GM11168 (cell line): ENCODE results near the gene RIMS1.

ENCODE experiments used
- in situ Hi-C: fragments of 300-500 bp; cut with MboI; formaldehyde crosslinking; loops from one replicate; pipeline ENCODE4 v1.12.0; 2022; ENCODE audit warnings: low sequenced_read_pairs; ENCODE audit not compliant: unreplicated experiment

RIMS1 gene

DNA sequence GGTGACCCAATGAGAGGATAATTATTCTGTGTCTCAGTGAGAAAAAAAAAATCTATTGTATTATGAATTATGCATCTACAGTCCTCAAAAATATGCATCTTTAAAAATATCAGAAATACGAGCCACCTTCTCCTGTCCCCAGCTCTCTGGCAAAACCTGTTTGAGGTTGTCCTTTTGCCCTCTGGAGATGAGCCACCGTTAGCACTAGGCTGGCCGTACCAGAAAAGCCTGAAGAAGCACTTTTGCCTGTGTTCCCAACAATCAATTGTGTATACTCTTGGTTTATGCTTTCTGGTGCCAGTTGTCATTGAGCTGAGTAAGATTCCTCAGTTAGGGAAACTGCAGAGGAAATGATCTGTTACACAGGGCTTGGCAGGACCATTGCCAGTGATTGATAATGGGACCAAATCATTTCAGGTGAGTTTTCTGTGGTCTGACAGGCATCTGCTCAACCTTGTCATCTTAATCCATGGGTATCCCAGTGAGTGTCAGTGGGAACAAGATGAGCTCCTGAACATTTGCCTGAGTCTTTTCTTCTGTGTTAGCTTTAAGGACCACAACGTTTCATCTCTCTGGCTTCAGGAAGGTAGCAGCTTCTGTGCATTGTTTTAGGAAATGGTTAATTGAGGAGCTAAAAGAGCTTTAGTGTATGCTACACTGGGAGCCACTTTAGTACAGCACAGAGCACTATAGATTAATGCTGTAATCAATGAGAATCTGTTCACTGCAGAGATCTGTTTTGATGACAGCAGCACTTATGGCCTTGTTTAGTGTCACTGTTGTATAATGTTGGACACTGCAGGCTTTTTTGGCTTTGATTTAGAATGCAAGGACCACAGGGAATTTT, 330.1 kb downstream of the RIMS1 start:
- in situ Hi-C loops: no loop called here

GRCh38 chr6:72217626-72218025, 331.3 kb downstream of the RIMS1 start:
- in situ Hi-C loops: no loop called here

GRCh38 chr6:72218125-72218524, 331.8 kb downstream of the RIMS1 start:
- in situ Hi-C loops: no loop called here

DNA sequence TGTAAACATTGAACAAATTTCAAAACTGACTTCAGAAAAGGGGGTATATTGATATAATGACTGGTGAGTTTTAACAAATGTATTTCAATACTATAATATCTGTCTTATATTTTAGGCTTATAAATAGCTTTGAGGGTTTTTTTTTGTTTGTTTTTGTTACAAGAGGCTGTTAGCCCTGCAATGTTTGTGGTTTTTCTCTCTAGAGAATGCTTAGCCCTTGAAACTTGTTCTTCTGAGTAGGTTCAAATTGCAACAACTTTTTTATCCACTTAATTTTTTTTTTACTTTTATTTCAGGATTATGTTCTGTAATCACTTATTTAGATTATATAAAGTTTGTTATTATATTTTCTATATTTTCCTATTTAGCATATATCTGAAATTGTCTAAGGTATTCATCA, 333.2 kb downstream of the RIMS1 start:
- in situ Hi-C loops: no loop called here

DNA sequence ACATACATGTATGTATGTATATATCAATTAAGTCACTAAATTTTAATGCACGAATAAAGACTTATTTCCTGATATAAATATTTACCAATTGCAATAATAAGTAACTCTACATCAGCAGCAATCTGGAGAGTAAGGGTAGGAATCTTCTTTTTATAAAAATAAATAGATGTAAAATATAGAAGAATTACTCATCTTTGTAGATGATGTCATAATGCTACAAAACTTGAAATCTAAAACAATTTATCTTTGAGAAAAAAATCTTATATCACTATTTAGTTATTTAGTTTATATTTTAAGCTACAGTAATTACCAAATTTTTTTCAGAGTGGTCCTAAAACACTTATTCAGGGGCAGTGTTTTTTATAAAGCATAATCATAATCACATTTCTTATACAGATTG, 351.7 kb downstream of the RIMS1 start:
- in situ Hi-C loops: no loop called here

DNA sequence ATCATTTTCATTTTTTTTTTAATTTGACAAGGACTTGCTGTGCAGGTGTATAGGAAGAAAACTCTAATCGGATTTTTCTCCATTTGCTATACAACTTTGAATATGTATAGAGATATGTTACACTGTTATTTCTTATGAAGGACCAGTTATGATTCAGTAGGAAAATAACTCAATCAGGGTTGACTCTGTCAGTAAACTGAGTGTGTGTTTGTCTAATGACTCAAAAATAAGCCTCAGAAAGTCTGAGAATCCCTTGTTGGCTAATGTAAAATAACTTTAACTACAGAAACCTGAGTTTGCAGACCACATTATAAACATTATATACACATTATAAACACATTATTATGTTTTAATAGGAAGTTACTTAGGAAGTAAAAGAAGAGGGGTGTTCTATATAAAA, 352.6 kb downstream of the RIMS1 start:
- in situ Hi-C loops: no loop called here

DNA sequence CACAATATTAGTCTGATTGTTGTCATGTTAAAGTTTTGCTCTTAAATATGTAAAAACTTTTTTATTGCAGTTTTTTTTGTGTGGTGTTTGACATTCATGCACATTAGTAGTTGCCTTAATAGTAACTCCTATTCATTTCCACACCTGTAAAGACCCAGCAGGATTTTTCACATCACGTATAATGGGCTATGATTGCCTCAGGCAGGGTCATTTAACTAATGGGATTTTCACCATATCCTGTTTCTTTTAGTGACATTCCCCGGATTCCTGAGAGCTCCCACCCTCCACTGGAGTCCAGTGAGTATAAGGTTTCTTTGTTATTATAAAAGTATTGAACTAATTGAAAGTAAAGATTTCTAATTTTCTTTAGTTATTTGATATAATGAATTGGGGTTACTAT, 359.2 kb downstream of the RIMS1 start:
- in situ Hi-C loops: no loop called here

DNA sequence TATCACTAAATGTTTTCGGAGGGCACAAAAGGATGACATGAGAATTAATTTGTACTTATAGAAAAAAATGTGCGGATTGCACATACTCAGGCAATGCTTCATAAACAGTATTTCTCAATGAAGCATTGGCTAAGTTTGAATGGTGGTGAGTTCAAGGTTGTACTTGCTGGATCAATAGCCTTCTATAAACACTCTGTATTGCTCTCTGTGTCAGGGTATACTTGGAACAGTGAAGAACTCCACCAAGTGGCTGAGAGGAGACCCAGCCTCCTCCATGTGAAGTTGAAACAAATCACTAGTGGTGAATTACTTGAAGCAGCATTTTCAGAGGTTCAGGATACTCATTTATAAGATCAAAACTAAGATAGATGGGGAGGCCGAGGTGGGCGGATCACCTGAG, 360.6 kb downstream of the RIMS1 start:
- in situ Hi-C loops: no loop called here

GRCh38 chr6:72248621-72249020, 362.3 kb downstream of the RIMS1 start:
- in situ Hi-C loops: no loop called here

DNA sequence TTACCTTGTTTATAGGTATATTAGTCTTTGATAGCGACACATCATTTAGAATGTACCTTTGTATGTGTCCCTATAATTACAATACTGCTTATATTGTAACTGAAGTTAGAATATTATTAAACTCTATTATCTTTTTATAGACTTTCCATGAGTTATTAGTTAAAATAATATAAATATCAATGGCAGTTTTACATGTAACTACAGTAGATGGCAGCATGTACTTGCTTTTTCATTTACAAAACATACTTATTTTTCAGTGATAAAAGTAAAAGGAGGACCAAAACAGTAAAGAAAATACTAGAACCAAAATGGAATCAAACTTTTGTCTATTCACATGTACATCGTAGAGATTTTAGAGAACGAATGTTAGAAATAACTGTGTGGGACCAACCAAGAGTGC, 364.3 kb downstream of the RIMS1 start:
- in situ Hi-C loops: no loop called here

DNA sequence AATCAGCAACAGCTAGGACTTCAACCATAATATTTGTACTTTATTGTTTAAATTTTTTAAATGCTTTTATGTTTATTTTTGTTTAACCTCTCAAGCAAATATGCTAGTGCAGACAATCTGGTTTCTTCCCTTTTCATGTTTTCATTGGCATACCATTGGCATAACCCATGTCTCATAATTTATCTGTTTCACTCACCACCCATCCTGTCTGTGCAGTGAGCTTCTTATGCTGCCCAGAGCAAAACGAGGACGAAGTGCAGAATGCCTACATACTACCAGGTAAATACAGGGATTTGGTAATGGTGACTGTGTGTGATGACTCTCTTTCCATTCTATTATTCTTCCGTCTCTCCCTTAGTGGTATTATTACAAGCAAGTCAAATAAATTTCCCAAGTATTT, 374.1 kb downstream of the RIMS1 start:
- in situ Hi-C loops: no loop called here

- in situ Hi-C loops: no loop called here
Observed at GRCh38 chr6:72261554-72261953, 375.2 kb downstream of the RIMS1 start.

GRCh38 chr6:72262254-72262653, 375.9 kb downstream of the RIMS1 start:
- in situ Hi-C loops: no loop called here

- in situ Hi-C loops: no loop called here
Observed at GRCh38 chr6:72267470-72267869, 381.1 kb downstream of the RIMS1 start.

- in situ Hi-C loops: no loop called here
Observed at GRCh38 chr6:72271531-72271930, 385.2 kb downstream of the RIMS1 start.

GRCh38 chr6:72272958-72273357, 386.6 kb downstream of the RIMS1 start:
- in situ Hi-C loops: no loop called here

GRCh38 chr6:72275888-72276287, 389.5 kb downstream of the RIMS1 start:
- in situ Hi-C loops: no loop called here

GRCh38 chr6:72282201-72282600, 395.9 kb downstream of the RIMS1 start:
- in situ Hi-C loops: no loop called here

DNA sequence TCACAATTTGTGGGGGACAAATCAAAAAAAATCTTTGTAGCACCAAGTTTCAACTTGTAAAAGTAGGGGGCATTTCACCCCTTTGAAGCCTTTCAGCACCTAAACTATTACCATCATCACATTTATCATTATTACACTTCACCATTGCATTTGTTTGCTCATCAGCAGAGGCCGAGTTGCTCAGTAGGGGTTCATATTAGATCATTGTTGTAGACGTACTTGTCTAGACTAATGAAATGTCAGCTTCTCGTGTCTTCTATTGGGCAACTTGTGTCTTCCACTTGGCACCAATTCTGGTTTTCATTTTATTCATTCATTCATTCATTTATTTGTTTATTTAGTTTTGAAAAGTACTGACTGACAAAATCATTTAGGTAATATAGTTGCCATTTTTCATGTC, 397.2 kb downstream of the RIMS1 start:
- in situ Hi-C loops: no loop called here

DNA sequence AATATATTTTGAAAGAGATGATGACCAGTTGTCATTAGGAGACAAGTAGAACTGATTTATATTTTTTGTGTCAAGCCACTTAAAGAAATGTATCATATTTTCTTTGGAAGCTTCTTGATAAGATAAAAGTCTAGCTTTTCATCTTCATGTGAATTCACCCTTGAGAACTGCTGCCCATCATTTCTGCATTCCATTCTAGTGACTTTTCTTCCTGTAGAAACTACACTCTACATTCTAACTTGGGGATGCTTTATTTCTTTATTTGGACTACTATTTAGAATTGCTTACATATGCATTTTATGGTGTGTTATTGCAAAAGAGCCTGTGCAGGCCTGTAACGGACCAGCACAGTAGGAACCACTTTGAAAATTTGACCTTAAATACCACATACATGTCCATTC, 400.6 kb downstream of the RIMS1 start:
- in situ Hi-C loops: no loop called here

DNA sequence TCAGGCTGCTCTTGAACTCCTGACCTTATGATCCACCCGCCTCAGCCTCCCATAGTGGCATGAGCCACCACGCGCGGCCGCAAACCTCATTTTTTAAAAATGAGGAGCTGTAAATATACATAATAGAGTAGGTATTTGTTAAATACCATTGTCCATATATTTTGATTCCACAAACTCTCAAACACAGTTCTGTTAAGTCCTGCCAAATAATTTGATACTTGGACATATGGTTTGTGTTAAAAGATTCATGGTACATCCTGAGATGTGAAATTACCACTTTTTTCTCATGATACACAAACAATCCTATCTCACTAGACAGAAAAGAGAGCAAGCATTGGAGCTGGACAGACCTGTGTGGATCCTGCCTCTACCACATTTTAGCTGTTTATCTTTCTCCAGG, 401.5 kb downstream of the RIMS1 start:
- in situ Hi-C loops: no loop called here

DNA sequence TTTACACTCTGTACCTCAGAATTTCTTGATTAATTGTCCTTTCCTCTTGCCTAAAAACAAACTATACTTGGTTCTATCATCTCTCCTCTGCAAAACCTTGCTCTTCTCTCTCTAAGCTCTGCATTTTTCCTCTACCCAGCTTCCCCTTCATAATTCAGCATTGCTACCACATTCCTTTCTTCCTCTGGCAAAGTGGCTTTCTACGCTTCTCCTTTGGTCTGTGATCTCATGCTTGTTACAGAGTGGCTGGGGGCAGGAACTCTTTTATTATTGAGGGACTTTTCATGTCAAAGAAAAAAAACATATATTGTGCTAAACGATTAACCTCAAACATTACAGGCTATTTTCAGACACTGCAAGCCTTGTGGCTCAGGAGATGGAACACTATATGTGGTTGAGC, 402.2 kb downstream of the RIMS1 start:
- in situ Hi-C loops: no loop called here
